DMS53 treated with DMSO at 0.1 percent for 48 hours (cell line): ENCODE results near the gene DIP2C.
A peak's percentile ranks its signal among the peaks of the same experiment; 100 is the strongest.
"Not testable (repeated sequence)": the region's sequence is repeated elsewhere in the genome, so short reads cannot be mapped to it uniquely, and the experiment has no call there.

Experiments used
- DNase-seq: peaks from one replicate; lab custom pipeline; 2025; ENCODE audit not compliant: unreplicated experiment; lab: John Stamatoyannopoulos, UW

Gene DIP2C

GRCh38 chr10:614790-615582 lies 74.5 kb downstream of the DIP2C start:
- no peak for DNase-seq

GRCh38 chr10:614139-614711 lies 75.2 kb downstream of the DIP2C start:
- DNase-seq: no peak

GRCh38 chr10:613271-614138 lies 76.0 kb downstream of the DIP2C start:
- DNase-seq: peak; percentile 97

- peak; percentile 62 for DNase-seq
These were observed 76.8 kb downstream of the DIP2C start for GRCh38 chr10:612696-613095.

GRCh38 chr10:610642-611305 lies 78.7 kb downstream of the DIP2C start:
- not testable (repeated sequence) for DNase-seq

- DNase-seq: no peak
These were observed 79.5 kb downstream of the DIP2C start for GRCh38 chr10:609868-610545.

- no peak for DNase-seq
These were observed 80.2 kb downstream of the DIP2C start for GRCh38 chr10:609262-609658.

GRCh38 chr10:608331-609261 lies 80.9 kb downstream of the DIP2C start:
- no peak for DNase-seq

- DNase-seq: no peak
These were observed 81.8 kb downstream of the DIP2C start for GRCh38 chr10:607545-608185.

GRCh38 chr10:606762-607544 lies 82.5 kb downstream of the DIP2C start:
- DNase-seq: no peak

- no peak for DNase-seq
These were observed 83.7 kb downstream of the DIP2C start for GRCh38 chr10:605632-606325.

GRCh38 chr10:604716-605631 lies 84.5 kb downstream of the DIP2C start:
- no peak for DNase-seq

GRCh38 chr10:603745-604144 lies 85.7 kb downstream of the DIP2C start:
- no peak for DNase-seq

- DNase-seq: no peak
These were observed 87.0 kb downstream of the DIP2C start for GRCh38 chr10:602391-603005.

GRCh38 chr10:601660-601963 lies 87.9 kb downstream of the DIP2C start:
- no peak for DNase-seq

GRCh38 chr10:600876-601659 lies 88.4 kb downstream of the DIP2C start:
- no peak for DNase-seq
